Measurements from ENCODE around the gene CARF. TPM values are rescaled to one million over a fixed set of nuclear protein-coding genes. Genes with fewer than 3 reads are reported as not detected.
A peak's percentile ranks its signal among the peaks of the same experiment; 100 is the strongest.

Gene CARF
- total and polyA plus RNA-seq, 9 donors = 5.3 to 11.1 (median 6.5) TPM

GRCh38 chr2:203018181-203018580, 106.1 kb downstream of the CARF start:
- Histone ChIP-seq H3K9me3 (replicated peaks; ENCODE audit: control insufficient read depth, low read depth, low read length) (no peaks in the 10 kb centered on the region), H3K4me1 (ENCODE audit: control insufficient read depth, insufficient read depth, low read length) (peaks cover 6% of the 10 kb centered on the region), H3K36me3 (ENCODE audit: control insufficient read depth, insufficient read depth, low read length) (no peaks in the 10 kb centered on the region), H3K4me3 (ENCODE audit: low read length) (no peak overlapping the region), H3K27ac (ENCODE audit: low read length) (no peak overlapping the region), H3K27me3 (ENCODE audit: control insufficient read depth, insufficient read depth, low read length) (no peaks in the 10 kb centered on the region)
- no CpG with 5 or more reads among the region's 1 CpG for WGBS (ENCODE audit: insufficient coverage)
- peak; percentile 47 for DNase-seq

- Histone ChIP-seq H3K27me3 (ENCODE audit: control insufficient read depth, insufficient read depth, low read length) (no peaks in the 10 kb centered on the region), H3K4me3 (ENCODE audit: low read length) (no peak overlapping the region), H3K9me3 (replicated peaks; ENCODE audit: control insufficient read depth, low read depth, low read length) (no peaks in the 10 kb centered on the region), H3K36me3 (ENCODE audit: control insufficient read depth, insufficient read depth, low read length) (no peaks in the 10 kb centered on the region), H3K4me1 (ENCODE audit: control insufficient read depth, insufficient read depth, low read length) (peaks cover 2% of the 10 kb centered on the region), H3K27ac (ENCODE audit: low read length) (no peak overlapping the region)
- no CpG with 5 or more reads among the region's 2 CpGs for WGBS (ENCODE audit: insufficient coverage)
- no peak for DNase-seq
Measured at GRCh38 chr2:203019142-203019541, 107.1 kb downstream of the CARF start.

- Histone ChIP-seq H3K4me3 (ENCODE audit: low read length) (no peak overlapping the region), H3K27me3 (ENCODE audit: control insufficient read depth, insufficient read depth, low read length) (no peaks in the 10 kb centered on the region), H3K4me1 (ENCODE audit: control insufficient read depth, insufficient read depth, low read length) (no peaks in the 10 kb centered on the region), H3K36me3 (ENCODE audit: control insufficient read depth, insufficient read depth, low read length) (no peaks in the 10 kb centered on the region), H3K9me3 (replicated peaks; ENCODE audit: control insufficient read depth, low read depth, low read length) (no peaks in the 10 kb centered on the region), H3K27ac (ENCODE audit: low read length) (peak overlapping the region; percentile 48)
- 100% methylated on average over 1 of the region's 4 CpGs for WGBS (ENCODE audit: insufficient coverage)
- DNase-seq = no peak
Measured at GRCh38 chr2:203021991-203022390, 109.9 kb downstream of the CARF start.

- H3K4me3 ChIP-seq (ENCODE audit: low read length) = no peak overlapping the region
- DNase-seq = peak; percentile 71
Measured at GRCh38 chr2:203022751-203023150, 110.7 kb downstream of the CARF start.

GRCh38 chr2:203025592-203025991, 113.5 kb downstream of the CARF start:
- Histone ChIP-seq H3K9me3 (replicated peaks; ENCODE audit: control insufficient read depth, low read depth, low read length) (no peaks in the 10 kb centered on the region), H3K27me3 (ENCODE audit: control insufficient read depth, insufficient read depth, low read length) (no peaks in the 10 kb centered on the region), H3K36me3 (ENCODE audit: control insufficient read depth, insufficient read depth, low read length) (no peaks in the 10 kb centered on the region), H3K4me3 (ENCODE audit: low read length) (no peak overlapping the region), H3K4me1 (ENCODE audit: control insufficient read depth, insufficient read depth, low read length) (no peaks in the 10 kb centered on the region), H3K27ac (ENCODE audit: low read length) (no peak overlapping the region)
- no peak for DNase-seq

More at GRCh38 chr2:203022751-203023150, 110.7 kb downstream of the CARF start:
- no peaks in the 10 kb centered on the region for H3K4me1 ChIP-seq (ENCODE audit: control insufficient read depth, insufficient read depth, low read length)
- no peaks in the 10 kb centered on the region for H3K27me3 ChIP-seq (ENCODE audit: control insufficient read depth, insufficient read depth, low read length)
- peak overlapping the region; percentile 40 for H3K27ac ChIP-seq (ENCODE audit: low read length)
- H3K9me3 ChIP-seq (replicated peaks; ENCODE audit: control insufficient read depth, low read depth, low read length) = no peaks in the 10 kb centered on the region
- no peaks in the 10 kb centered on the region for H3K36me3 ChIP-seq (ENCODE audit: control insufficient read depth, insufficient read depth, low read length)
- no CpG with 5 or more reads among the region's 1 CpG for WGBS (ENCODE audit: insufficient coverage)

- no peak for DNase-seq
- H3K4me1 ChIP-seq (ENCODE audit: control insufficient read depth, insufficient read depth, low read length) = no peaks in the 10 kb centered on the region
- H3K9me3 ChIP-seq (replicated peaks; ENCODE audit: control insufficient read depth, low read depth, low read length) = no peaks in the 10 kb centered on the region
- no peak overlapping the region for H3K27ac ChIP-seq (ENCODE audit: low read length)
- WGBS (ENCODE audit: insufficient coverage) = no CpG with 5 or more reads among the region's 2 CpGs
- no peaks in the 10 kb centered on the region for H3K36me3 ChIP-seq (ENCODE audit: control insufficient read depth, insufficient read depth, low read length)
- H3K4me3 ChIP-seq (ENCODE audit: low read length) = no peak overlapping the region
- H3K27me3 ChIP-seq (ENCODE audit: control insufficient read depth, insufficient read depth, low read length) = no peaks in the 10 kb centered on the region
Measured at GRCh38 chr2:203030545-203030944, 118.5 kb downstream of the CARF start.

- no peaks in the 10 kb centered on the region for H3K36me3 ChIP-seq (ENCODE audit: control insufficient read depth, insufficient read depth, low read length)
- no peaks in the 10 kb centered on the region for H3K27me3 ChIP-seq (ENCODE audit: control insufficient read depth, insufficient read depth, low read length)
- WGBS (ENCODE audit: insufficient coverage) = no CpG with 5 or more reads among the region's 5 CpGs
- H3K9me3 ChIP-seq (replicated peaks; ENCODE audit: control insufficient read depth, low read depth, low read length) = no peaks in the 10 kb centered on the region
- H3K27ac ChIP-seq (ENCODE audit: low read length) = no peak overlapping the region
- no peaks in the 10 kb centered on the region for H3K4me1 ChIP-seq (ENCODE audit: control insufficient read depth, insufficient read depth, low read length)
- H3K4me3 ChIP-seq (ENCODE audit: low read length) = no peak overlapping the region
- no peak for DNase-seq
Measured at GRCh38 chr2:203030991-203031390, 118.9 kb downstream of the CARF start.

GRCh38 chr2:203033395-203033794, 121.3 kb downstream of the CARF start:
- H3K27me3 ChIP-seq (ENCODE audit: control insufficient read depth, insufficient read depth, low read length) = no peaks in the 10 kb centered on the region
- DNase-seq = no peak
- no peaks in the 10 kb centered on the region for H3K4me1 ChIP-seq (ENCODE audit: control insufficient read depth, insufficient read depth, low read length)
- no peaks in the 10 kb centered on the region for H3K36me3 ChIP-seq (ENCODE audit: control insufficient read depth, insufficient read depth, low read length)
- no peaks in the 10 kb centered on the region for H3K9me3 ChIP-seq (replicated peaks; ENCODE audit: control insufficient read depth, low read depth, low read length)
- H3K27ac ChIP-seq (ENCODE audit: low read length) = no peak overlapping the region
- H3K4me3 ChIP-seq (ENCODE audit: low read length) = no peak overlapping the region

- no CpG with 5 or more reads among the region's 3 CpGs for WGBS (ENCODE audit: insufficient coverage)
Measured at GRCh38 chr2:203035879-203036470, 123.9 kb downstream of the CARF start.

More at GRCh38 chr2:203035879-203036470, 123.9 kb downstream of the CARF start:
- no peak for DNase-seq
- Histone ChIP-seq H3K4me3 (ENCODE audit: low read length) (no peak overlapping the region), H3K4me1 (ENCODE audit: control insufficient read depth, insufficient read depth, low read length) (no peaks in the 10 kb centered on the region), H3K27me3 (ENCODE audit: control insufficient read depth, insufficient read depth, low read length) (no peaks in the 10 kb centered on the region), H3K9me3 (replicated peaks; ENCODE audit: control insufficient read depth, low read depth, low read length) (no peaks in the 10 kb centered on the region), H3K27ac (ENCODE audit: low read length) (no peak overlapping the region), H3K36me3 (ENCODE audit: control insufficient read depth, insufficient read depth, low read length) (no peaks in the 10 kb centered on the region)
